Epidermal melanocyte (primary cell): ENCODE data around the gene RNF8.
A peak's percentile ranks its signal among the peaks of the same experiment; 100 is the strongest.
"Not testable (repeated sequence)": the region's sequence is repeated elsewhere in the genome, so short reads cannot be mapped to it uniquely, and the experiment has no call there.

Experiments used
- DNase-seq: peaks from one replicate; pipeline ENCODE4 v3.0.0; 2011; ENCODE audit warnings: low spot score; ENCODE audit not compliant: insufficient read length

The RNF8 gene

DNA sequence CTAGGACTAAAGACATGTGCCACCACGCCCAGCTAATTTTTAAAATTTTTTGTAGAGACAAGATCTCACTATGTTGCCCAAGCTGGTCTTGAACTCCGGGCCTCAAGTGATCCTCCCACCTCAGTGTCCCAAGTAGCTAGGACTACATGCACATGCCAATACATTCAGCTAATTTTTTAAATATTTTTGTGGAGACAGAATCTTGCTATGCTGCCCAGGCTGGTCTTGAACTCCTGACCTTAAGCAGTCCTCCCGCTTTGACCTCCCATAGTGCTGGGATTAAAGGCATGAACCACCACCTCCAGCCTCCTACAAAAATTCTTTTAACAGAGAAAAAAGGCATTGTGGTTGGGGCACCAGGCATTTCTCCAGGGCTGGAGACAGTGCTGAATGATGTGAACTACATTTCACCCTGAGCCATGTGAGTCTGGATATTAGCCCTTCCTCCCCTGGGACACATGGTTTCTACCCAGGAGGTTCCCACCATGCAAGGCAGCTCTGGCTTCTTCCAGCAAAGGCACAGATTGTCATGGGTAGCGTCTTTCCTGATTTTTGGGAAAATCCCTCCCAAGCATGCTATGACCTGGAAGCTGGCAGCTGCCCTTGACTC, 42.9 kb downstream of the RNF8 start:
- DNase-seq = no peak

DNA sequence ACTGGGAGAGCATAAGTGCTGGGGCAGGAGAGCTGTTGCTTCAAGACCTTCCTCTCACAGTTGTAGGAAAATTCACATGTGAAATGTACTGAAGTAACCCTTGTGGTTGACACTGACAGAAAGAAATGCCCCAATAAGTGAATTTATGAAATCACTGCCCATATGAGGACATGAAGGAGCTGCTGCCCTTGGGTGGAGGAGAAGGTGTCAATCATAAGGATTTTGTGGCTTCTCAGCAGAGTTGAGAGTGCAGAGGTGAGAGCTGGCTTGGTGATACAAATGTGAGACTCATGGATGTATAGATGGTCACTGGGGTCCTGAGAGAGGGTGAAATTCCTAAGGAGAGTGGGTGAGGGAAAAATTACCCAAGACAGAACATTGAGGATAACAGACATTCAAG, 45.3 kb downstream of the RNF8 start:
- no peak for DNase-seq

DNA sequence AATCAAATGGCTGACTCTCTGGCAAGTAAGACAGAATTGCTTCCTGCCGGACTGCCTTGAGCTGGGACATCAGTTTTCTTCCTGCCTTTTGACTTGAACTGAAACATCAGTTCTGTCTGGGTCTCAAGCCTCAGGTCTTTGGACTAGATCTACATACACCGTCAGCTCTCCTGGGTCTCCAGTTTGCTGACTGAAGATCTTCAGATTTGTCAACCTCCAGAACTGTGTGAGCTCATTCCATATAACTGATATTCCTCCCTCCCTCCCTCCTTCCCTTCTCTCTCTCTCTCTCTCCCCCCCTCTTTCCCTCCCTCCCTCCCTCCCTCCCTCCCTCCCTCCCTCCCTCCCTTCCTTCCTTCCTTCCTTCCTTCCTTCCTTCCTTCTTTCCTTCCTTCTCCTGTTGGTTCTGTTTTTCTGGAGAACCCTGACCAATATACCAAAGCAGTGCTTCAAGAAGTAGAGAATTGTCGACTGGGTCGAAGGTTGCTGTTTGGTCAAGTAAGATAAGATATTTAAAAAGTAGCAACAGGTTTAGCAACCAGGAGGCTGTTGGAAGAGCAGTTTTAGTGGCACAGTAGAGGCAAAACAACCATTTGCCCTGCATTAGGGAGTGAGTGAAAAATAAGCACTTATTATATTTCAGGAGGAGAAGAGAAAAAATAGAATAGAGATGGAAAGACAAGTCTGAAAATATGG, 46.2 kb downstream of the RNF8 start:
- no peak for DNase-seq

DNA sequence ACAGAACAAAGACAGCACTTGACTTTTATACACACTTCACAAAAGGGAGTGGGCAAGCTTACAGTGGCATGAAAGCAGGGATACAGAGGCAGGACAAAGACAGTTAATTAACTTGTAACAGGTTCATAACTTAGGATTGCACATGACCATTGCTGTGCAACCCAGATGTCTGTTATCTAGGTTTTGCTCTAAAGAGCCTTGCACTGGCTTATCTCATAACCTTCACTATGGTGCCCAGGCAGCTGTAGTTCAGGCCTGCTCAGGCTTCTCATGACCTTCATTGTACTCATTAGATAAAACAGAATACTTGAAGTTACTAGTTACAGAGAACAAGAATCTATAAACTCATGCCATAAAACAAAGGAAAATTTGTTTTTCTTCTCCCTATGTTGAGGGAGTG, 47.9 kb downstream of the RNF8 start:
- not testable (repeated sequence) for DNase-seq

DNA sequence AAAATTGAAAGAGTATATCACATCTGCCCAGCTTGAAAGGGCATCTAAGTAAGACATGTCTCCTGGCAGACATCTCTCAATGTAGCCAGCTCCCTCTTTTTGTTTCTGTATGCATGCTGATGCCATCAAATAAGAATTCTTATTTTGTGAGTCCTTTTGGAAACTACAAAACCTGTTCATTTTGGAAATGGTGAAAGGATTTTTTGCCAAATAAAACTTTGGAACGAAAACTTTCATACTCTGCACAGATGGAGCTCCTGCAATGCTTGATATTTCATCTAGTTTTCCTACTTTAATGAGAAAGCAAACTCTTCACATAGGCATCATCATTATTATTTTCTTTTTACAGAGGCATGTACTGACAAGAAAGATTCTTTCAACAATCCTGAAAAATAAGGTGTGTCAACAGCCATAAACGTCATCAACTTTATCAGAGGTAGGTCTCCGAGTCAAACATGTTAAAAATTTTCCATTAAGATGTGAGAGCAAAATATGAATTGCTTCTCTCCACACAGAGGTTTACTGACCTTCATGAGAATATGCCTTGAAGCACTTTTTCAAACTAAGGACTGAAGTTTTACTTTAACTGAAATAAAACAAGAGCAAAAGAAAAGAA, 53.1 kb downstream of the RNF8 start:
- DNase-seq = no peak

DNA sequence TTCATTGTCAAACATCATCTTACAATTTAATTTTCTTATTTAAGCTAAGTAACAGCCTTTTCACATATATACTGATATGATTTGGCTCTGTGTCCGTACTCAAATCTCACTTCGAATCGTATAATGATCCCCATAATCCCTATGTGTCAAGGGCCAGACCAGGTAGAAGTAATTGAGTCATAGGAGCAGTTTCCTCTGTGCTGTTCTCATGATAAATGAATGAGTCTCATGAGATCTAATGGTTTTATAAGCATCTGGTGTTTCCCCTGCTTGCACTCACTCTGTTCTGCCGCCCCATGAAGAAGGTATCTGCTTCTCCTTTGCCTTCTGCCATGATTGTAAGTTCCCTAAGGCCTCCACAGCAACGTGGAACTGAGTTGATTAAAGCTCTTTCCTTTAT, 54.2 kb downstream of the RNF8 start:
- DNase-seq = no peak

DNA sequence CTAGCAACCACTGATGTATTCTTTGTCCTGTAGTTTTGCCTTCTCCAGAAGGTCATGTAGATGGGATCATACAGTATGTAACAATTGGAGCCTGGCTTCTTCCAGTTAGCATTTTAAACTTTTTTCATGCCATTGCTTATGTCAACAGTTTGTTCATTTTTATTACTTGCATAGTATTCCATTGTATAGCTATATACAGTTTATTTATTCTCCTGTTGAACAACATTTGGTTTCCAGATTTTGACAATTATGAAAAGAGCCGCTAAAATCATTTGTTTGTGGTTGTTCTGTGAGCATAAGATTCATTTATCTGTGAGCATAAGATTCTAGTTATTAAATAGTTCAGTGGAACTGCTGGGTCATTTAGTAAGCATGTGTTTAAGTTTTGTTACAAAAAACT, 55.7 kb downstream of the RNF8 start:
- no peak for DNase-seq

DNA sequence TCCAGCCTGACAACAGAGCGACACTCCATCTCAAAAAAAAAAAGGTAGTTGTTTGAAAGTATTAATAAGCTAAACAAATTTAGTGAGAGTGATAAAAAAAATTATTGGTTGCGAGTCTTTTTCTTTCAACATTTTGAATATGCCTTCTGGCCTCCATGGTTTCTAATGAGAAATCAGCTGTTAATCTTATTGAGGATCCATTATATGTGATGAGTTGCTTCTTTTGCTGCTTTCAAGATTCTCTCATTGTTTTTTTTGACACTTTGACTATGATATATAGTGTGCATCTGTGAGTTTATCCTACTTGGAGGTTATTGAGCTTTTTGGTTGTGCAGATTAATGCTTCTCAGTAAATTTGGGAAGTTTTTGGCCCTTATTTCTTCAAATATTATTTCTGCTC, 63.6 kb downstream of the RNF8 start:
- no peak for DNase-seq

DNA sequence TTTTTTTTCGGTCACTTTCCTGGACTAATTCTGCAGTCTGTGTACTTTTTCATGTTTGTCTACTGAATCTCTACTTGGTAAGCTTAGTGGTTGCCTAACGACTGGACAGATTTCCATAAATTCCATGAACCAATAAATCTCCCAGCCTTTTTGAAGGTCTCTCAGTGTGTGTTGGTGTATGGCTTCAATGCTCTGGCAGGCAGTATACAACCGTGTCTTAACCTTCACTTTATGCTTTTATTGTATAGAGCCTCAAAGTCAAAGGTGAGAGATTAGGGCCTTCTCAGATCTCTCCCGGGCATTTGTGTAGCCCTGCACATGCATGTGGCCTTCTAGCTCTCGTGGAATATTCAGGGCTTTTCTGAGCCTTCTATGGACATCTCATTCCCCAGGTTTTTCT, 64.9 kb downstream of the RNF8 start:
- no peak for DNase-seq

DNA sequence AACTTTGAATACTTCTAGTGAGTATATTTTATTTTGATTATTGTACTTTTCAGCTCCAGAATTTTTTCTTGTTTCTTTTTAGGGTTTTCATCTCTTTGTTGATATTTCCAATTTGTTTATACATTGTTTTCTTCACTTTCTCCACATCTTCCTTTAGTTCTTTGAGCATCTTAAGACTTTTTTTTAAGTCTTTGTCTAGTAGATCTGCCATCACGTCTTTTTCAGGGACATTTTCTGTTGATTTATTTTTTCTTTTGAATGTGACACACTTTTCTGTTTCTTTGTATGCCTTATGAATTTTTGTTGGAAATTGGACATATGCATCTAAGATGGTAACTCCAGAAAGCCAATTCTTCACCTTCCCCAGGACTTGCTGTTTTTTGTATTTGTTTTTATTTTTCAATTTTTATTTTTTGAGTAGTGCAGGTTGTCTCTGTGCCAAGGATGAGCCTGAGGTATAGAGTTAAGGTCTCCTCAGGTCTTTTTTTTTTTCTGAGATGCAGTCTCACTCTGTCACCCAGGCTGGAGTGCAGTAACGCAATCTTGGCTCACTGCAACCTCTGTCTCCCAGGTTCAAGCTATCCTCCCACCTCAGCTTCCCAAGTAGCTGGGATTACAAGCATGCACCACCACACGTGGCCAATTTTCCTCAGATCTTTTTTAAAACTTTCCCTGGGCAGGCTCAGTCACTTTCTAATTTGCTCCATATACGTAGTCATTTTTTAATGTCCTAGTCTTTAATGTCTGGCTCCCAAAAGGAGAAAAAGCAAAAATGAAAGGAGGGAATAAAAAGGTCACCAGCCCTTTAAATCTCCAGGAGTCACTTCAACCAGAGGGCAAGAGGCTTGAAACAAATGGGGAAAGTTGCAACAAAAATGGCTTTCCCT, 72.5 kb downstream of the RNF8 start:
- DNase-seq = no peak

DNA sequence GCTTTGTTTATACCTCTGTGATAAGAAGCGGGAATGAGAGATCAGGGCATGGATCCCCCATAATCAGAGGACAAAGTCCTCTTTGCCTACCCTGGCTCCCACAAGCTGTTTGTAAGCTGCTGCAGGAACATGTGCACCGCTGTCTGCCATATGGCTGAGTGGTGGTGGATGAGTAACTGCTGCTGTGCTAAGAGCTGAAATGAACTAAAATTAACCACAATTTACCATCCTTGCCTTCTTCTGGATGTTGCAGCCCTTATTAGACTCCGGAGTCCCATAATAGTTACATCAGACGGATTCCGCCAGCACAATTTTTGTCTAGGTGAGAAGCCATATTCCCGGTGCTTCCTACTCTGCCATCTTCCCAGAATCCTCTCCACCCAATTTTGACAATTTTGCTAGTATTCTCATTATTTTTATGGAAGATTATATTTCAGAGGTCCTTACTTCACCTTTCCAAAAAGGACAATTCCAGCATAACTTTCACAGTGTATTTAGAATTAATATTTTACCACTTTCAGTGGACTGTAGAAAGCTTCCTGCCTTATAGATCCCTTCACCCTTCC, 73.2 kb downstream of the RNF8 start:
- DNase-seq = no peak

DNA sequence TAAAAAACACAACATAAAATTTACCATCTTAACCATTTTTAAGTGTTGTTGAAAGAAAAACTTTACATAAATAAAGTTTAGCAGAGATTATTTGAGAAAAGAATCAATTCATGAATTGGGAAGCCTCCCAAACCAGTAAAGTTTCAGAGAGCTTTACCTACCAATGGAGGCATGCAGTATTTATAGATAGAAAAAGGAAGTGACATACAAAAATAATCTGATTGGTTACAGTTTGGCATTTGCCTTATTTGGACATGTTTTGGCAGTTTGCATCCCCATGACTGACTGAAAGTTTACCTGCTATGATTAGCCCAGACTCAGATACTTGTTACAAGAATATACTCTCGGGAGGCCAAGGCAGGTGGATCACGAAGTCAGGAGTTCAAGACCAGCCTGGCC, 75.6 kb downstream of the RNF8 start:
- DNase-seq = no peak

DNA sequence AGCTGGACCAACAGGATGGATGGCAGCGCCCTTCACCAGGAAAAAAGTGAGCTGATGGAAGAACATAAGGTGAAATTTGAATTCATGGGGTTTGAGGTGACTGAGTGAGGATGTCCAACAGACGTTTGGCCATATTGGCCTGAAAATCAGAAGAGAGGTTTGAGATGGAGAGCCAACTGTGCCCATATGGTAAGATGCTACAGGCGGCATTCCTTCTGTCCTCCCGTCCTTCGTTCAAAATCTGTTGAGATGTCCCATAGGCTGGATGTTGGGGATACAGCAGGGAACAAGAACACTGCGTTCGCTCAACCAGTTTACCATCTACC, 78.8 kb downstream of the RNF8 start:
- no peak for DNase-seq

DNA sequence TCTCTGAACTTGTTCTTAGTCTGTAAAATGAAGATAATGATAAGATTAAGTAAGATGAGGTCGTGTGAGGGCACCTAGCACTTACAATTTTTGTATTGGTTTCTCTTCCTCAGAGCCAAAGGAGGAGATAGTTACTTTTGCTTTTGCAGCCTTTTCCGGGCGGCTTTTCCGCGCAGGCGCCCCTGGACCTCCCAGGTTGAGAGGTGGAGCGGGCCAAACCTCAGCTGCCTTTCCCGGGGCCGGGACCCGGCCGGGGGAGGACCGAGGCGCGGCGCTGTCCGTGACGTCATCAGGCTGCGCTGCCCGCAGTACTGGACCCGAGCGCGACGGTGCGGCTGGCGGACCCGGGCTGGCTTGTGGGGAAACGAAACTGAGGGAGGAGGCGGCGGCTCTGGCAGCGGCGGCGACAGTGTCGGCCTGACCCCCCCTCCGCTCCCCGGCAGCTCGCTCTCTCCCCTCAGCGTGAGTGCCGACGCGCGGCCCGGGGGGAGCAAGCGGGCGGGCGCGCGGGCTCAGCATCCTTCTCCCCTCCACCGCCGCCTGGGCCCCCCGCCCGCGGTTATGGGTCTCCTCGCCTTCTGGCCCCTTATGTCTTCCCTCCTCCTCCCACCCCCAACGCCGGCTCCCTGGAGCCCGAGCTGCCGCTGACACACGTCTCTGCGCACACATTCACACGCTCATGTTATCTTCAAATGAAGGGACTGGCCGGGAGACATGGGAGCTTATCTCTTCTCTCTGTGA, 79.3 kb downstream of the RNF8 start, which contains the start of gene CMTR1:
TSS of gene CMTR1 (plus strand) at position 306 of the 741 bp plus-strand sequence. CDS start 2,409 bp downstream, outside the sequence.
- DNase-seq = peak; percentile 95

DNA sequence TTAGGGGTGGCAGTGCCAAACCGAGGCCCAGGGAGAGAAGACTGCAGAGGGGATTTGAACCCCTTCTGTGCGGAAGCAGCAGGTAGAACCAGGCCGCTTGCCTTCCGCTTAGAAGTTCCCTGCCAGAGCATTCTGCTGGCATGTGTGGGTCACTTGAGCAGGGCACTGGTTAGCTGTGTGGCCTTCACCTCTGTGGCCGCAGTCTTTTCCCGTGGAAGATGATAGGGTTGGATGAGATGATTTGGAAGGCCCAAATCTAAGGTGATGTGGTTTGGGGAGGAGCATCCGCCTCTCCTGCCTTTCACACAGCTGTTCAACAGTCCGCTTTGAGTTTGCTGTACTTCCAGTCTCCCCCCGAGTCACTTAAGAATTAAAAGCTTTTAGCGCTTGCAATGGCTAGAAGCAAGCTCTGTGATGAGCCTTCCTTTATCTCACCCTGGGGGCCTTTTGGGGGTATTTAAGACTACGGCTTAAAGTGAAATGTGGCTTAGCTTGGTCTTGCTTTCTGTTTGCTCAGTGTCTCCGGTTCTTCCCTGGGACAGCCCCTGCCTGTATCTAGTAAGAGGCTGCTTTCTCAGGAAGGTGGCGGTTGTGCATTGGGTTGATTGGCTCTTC, 80.0 kb downstream of the RNF8 start:
- DNase-seq = no peak

DNA sequence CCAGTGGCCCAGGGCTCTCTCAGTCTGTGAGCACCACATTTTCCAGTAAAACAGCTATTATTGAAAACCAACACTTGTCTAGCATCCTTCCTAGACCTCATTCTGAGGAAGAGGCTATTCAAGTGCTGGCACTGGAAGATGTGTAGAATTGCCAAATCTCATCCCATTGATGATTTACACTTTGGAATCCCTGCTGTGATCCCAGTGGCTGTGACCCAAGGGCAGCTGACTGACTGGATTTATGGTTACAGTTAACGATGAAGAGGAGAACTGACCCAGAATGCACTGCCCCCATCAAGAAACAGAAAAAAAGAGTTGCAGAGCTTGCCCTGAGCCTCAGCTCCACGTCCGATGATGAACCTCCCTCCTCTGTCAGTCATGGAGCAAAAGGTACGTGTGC, 81.6 kb downstream of the RNF8 start:
- no peak for DNase-seq

DNA sequence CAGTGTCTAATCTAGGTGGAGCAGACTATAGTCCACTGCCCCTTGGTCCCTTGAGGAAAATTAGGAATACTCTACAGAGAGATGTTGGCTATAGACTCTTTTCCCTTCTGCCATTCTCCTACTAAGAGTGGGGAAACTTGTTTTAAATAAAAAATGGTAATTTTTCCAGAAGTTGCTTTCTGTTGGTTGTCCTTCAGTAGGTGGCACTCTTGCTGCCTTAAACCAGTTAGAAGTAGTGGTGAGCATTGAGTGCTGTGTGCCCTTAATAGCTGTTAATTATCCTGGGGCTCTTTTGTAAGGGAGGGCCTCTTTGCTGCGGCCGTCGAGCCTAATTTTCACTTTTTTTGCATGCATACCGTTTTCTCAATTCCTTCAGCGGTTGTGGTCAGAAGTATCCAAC, 82.0 kb downstream of the RNF8 start:
- DNase-seq = no peak

DNA sequence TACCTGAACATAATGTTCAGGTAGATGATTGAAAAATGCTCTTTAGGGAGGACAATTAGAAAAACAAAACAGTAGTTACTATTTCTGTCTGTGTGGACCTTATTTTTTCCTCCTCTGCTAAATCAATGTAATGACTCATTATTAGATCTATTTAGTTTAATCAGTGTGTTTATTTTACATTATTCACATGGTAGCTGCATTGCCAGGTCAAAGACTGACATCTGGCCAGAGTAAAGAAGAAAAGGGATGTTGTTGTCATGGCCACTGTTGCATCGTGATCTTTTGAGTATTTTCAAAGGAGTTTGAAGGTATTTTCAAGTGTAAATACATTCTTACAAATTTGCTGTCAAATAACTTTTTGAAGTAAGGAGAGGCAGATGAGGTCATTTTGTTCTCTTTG, 85.1 kb downstream of the RNF8 start:
- DNase-seq = no peak

DNA sequence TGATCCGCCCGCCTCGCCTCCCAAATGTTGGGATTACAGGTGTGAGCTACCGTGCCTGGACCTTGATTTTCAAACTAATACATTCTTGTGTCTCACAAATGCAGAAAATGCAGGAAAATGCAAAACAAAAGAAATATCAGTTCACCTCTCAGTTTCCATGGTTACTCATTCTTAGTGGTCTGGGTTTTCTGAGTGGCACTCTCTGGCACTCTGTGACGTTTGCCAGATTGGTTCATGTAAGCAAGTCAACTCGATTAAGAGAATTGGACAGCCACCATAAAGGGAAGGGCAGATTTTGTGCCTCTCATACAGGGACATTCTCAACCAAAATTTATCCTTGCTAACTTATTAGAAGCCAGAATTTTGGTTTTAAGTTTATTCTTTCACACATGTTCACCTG, 87.9 kb downstream of the RNF8 start:
- no peak for DNase-seq

DNA sequence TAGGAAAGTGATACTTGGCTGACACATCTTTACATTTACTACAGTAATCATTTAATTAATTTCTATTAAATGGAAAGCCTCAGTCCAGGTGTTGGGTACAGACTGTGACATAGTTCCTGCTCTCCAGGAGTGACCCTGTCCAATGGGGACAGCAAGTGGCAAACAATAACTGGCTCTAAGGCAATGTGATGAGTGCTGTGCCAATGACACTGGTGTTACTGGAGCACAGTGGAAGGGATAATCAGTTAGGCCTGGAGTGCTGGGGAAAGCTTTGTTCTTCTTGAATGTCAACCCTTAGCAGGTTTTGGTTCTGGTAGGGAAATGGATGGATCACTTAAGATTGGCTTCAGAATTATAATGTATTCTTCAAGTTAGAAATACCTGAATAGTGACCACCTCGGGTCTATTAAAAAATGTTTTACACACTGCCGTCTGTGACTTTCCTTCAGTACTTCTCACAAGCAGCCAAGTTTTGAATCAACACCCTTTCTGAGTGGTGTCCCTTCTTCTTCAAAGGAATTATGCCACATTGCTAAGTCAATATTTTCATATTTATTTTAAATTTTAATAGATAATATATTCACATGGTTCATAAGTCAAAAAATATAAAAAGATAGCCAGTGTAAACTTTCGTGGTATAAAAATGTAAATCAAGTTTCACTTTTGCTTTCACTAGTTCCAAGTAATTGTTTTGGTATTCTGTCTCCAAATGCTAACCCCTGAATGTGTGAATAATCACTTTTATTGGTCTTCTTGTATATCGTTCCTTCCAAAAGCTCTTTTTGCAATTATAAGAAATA, 88.8 kb downstream of the RNF8 start:
- DNase-seq = no peak
